IMR-90 (cell line): ENCODE measurements around the gene COL9A3.

ENCODE experiments used
- BHLHE40 ChIP-seq: fragments of 150-350 bp; IDR thresholded peaks from 2 replicates; pipeline ENCODE4 v1.6.1; 2016; ENCODE audit warnings: mild to moderate bottlenecking, low read depth, low read length
- CEBPB ChIP-seq: IDR thresholded peaks from 2 replicates; pipeline ENCODE4 v1.6.1; 2012; ENCODE audit warnings: low read depth, low read length, improper control_type of control experiment
- CHD1 ChIP-seq: IDR thresholded peaks from 2 replicates; pipeline ENCODE4 v1.6.1; 2012; ENCODE audit warnings: low read depth, low read length, improper control_type of control experiment
- CTCF ChIP-seq: conservative IDR thresholded peaks from 2 replicates; pipeline ENCODE4 v1.5.1; 2012; ENCODE audit warnings: mild to moderate bottlenecking, low read depth, low read length, improper control_type of control experiment
- FOS ChIP-seq: fragments of 150-350 bp; IDR thresholded peaks from 2 replicates; pipeline ENCODE4 v1.6.1; 2016; ENCODE audit warnings: low read depth, low read length
- MAFK ChIP-seq: IDR thresholded peaks from 2 replicates; pipeline ENCODE4 v1.6.1; 2012; ENCODE audit warnings: low read depth, low read length, improper control_type of control experiment
- MAZ ChIP-seq: IDR thresholded peaks from 2 replicates; pipeline ENCODE4 v1.6.1; 2012; ENCODE audit warnings: low read depth, mild to moderate bottlenecking, low read length, improper control_type of control experiment, moderate library complexity, borderline replicate concordance
- NFE2L2 ChIP-seq: fragments of 150-350 bp; IDR thresholded peaks from 2 replicates; pipeline ENCODE4 v1.6.1; 2016; ENCODE audit warnings: low read depth, mild to moderate bottlenecking, low read length
- POLR2A ChIP-seq: IDR thresholded peaks from 2 replicates; pipeline ENCODE4 v1.6.1; 2012; ENCODE audit warnings: mild to moderate bottlenecking, low read depth, low read length
- RAD21 ChIP-seq: IDR thresholded peaks from 2 replicates; pipeline ENCODE4 v1.6.1; 2012; ENCODE audit warnings: low read length, improper control_type of control experiment
- RFX5 ChIP-seq: IDR thresholded peaks from 2 replicates; pipeline ENCODE4 v1.8.0; 2012; ENCODE audit warnings: low read depth, mild to moderate bottlenecking, low read length, moderate library complexity
- SMC3 ChIP-seq: fragments of 150-350 bp; IDR thresholded peaks from 2 replicates; pipeline ENCODE4 v1.6.1; 2016; ENCODE audit warnings: low read depth, mild to moderate bottlenecking, antibody characterized with exemption, low read length, moderate library complexity
- USF2 ChIP-seq: fragments of 150-350 bp; IDR thresholded peaks from 2 replicates; pipeline ENCODE4 v1.6.1; 2017; ENCODE audit warnings: mild to moderate bottlenecking, antibody characterized with exemption, low read length, low read depth
- TF ChIP-seq, protein P1 (sequence below): fragments of 150-350 bp; IDR thresholded peaks from 2 replicates; pipeline ENCODE4 v1.6.1; 2016; ENCODE audit warnings: low read depth, mild to moderate bottlenecking, low read length, moderate library complexity, borderline replicate concordance

DNA sequence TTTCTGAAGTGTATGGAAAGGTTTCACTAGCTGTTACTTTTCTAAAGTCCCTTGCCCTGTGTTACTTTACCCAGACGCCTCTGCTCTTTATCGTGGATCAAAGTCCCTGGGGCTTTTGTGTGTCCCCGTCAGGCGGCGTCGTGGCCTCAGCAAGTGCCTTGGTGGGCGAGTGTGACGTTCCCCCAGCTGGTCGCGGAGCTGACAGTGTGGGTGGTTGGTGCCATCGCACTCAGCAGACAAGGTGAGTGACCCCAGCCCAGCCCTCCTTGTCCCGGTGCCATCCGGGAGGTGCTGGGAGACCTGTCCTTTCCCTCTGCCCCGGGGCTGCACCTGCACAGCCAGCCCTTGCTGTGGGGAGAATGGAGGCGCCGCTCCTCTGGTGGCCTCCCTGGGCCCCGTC, 72.1 kb downstream of the COL9A3 start:
- TF ChIP-seq SMC3 (no peak), CTCF (no peak), POLR2A (no peak), RAD21 (no peak), RFX5 (no peak), FOS (no peak), USF2 (no peak), CEBPB (no peak), CHD1 (no peak), BHLHE40 (no peak), NFE2L2 (no peak), MAZ (no peak), MAFK (no peak)
- TF ChIP-seq, protein P1, sequence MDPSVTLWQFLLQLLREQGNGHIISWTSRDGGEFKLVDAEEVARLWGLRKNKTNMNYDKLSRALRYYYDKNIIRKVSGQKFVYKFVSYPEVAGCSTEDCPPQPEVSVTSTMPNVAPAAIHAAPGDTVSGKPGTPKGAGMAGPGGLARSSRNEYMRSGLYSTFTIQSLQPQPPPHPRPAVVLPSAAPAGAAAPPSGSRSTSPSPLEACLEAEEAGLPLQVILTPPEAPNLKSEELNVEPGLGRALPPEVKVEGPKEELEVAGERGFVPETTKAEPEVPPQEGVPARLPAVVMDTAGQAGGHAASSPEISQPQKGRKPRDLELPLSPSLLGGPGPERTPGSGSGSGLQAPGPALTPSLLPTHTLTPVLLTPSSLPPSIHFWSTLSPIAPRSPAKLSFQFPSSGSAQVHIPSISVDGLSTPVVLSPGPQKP: no peak
